ENCODE data around the gene GCK.
"Not testable (repeated sequence)": the region's sequence is repeated elsewhere in the genome, so short reads cannot be mapped to it uniquely, and the experiment has no call there.

- not testable (repeated sequence) for TF ChIP-seq CTCF (conservative IDR thresholded peaks at IDR 0.05 in 1 of 2, IDR thresholded peaks at IDR 0.05 in 1 of 2; ENCODE audit: extremely low read depth in 1 of 2, insufficient read depth in 1 of 2, low read depth in 1 of 2, low read length in 2 of 2); EZH2 (IDR thresholded peaks at IDR 0.05; ENCODE audit: borderline replicate concordance, low read length)
These were observed 62.7 kb downstream of the GCK start for GRCh38 chr7:44126574-44126973.

Data from mammary epithelial cell (primary cell).